ENCODE measurements around the gene MLLT3.

Gene MLLT3

GRCh38 chr9:20622330-20623020 is at the start of gene MLLT3:
TSS of gene MLLT3 (minus strand) at chr9:20622499.
- in situ Hi-C loops (cut with HindIII; ENCODE audit: low sequenced_read_pairs) = loop anchor here (5.0 kb wide), 1 partner anchor 320 kb away; no protein-coding TSS in a partner anchor
- peak; percentile 87 for DNase-seq (ENCODE audit: low read depth)
- peak within 1 kb of the TSS; percentile 76 for H3K4me3 ChIP-seq (ENCODE audit: low read depth, low read length)
- TF ChIP-seq CTCF (IDR thresholded peaks at IDR 0.05; ENCODE audit: low read depth, low read length, missing control alignments) = peak; percentile 4

- no peak for TF ChIP-seq CTCF (IDR thresholded peaks at IDR 0.05; ENCODE audit: low read depth, low read length, missing control alignments)
- DNase-seq (ENCODE audit: low read depth) = no peak
- H3K4me3 ChIP-seq (ENCODE audit: low read depth, low read length) = no peak overlapping the region
- in situ Hi-C loops (cut with HindIII; ENCODE audit: low sequenced_read_pairs) = no loop called here
These were observed 49.3 kb upstream of the MLLT3 start for GRCh38 chr9:20671635-20672034.

GRCh38 chr9:20670395-20670794 is 48.1 kb upstream of the MLLT3 start:
- TF ChIP-seq CTCF (IDR thresholded peaks at IDR 0.05; ENCODE audit: low read depth, low read length, missing control alignments) = no peak
- in situ Hi-C loops (cut with HindIII; ENCODE audit: low sequenced_read_pairs) = no loop called here
- no peak overlapping the region for H3K4me3 ChIP-seq (ENCODE audit: low read depth, low read length)
- DNase-seq (ENCODE audit: low read depth) = no peak

- no peak for TF ChIP-seq CTCF (IDR thresholded peaks at IDR 0.05; ENCODE audit: low read depth, low read length, missing control alignments)
- DNase-seq (ENCODE audit: low read depth) = no peak
- in situ Hi-C loops (cut with HindIII; ENCODE audit: low sequenced_read_pairs) = no loop called here
- H3K4me3 ChIP-seq (ENCODE audit: low read depth, low read length) = no peak overlapping the region
These were observed 42.2 kb upstream of the MLLT3 start for GRCh38 chr9:20664501-20664900.

- no peak overlapping the region for H3K4me3 ChIP-seq (ENCODE audit: low read depth, low read length)
- TF ChIP-seq CTCF (IDR thresholded peaks at IDR 0.05; ENCODE audit: low read depth, low read length, missing control alignments) = no peak
- no peak for DNase-seq (ENCODE audit: low read depth)
- in situ Hi-C loops (cut with HindIII; ENCODE audit: low sequenced_read_pairs) = no loop called here
These were observed 40.8 kb upstream of the MLLT3 start for GRCh38 chr9:20663133-20663532.

DNA sequence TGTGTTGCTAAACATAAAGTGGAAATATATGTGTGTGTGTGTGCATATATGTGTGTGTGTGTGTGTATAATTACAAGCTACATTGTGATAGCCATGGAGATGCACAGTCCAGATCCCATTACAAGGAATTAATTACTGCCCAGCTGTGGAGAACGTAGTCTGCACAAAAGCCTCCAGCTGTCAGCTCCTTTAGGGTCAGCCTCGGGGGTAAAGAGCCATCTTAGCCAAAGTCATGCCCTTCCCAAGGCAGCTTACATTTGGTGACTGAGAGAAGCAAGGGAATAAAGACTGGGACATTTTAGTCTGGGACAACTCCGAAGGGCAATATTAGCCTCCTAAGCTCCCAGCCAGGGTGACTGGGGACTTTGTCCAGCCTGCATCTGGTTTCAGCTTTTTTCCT is 39.9 kb upstream of the MLLT3 start:
- in situ Hi-C loops (cut with HindIII; ENCODE audit: low sequenced_read_pairs) = no loop called here
- H3K4me3 ChIP-seq (ENCODE audit: low read depth, low read length) = no peak overlapping the region
- no peak for TF ChIP-seq CTCF (IDR thresholded peaks at IDR 0.05; ENCODE audit: low read depth, low read length, missing control alignments)
- DNase-seq (ENCODE audit: low read depth) = no peak
